Colon (tissue), 2 donors: ENCODE data around the gene TTC1.
"Not testable (repeated sequence)": the region's sequence is repeated elsewhere in the genome, so short reads cannot be mapped to it uniquely, and the experiment has no call there.

ENCODE experiments used
- FAIRE-seq: peaks from 2 replicates; lab custom pipeline; 2012; peaks lifted over from hg19 to GRCh38; lab: Jason Lieb, UNC
- donor health status: control.
- donor health status: control.

Gene TTC1

DNA sequence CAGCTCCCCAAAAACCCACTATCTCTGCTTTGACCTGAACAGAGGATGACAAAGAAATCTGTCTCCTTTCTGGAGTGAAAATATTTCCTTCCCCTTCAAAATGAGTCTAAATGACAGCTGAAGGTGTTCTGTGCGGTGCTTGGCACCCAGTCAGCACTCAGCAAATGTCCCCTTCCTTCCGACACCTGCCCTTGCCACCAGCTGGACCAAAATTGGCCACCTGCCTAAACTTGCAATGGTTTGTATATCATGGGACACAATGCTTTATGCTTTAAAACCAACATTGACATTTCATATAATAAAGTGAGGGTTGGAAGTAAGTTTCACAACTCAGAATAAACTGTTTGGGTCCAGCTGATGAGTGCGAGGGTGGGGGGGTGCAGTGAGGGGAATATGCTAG lies 7.5 kb upstream of the TTC1 start:
- no peak for FAIRE-seq

DNA sequence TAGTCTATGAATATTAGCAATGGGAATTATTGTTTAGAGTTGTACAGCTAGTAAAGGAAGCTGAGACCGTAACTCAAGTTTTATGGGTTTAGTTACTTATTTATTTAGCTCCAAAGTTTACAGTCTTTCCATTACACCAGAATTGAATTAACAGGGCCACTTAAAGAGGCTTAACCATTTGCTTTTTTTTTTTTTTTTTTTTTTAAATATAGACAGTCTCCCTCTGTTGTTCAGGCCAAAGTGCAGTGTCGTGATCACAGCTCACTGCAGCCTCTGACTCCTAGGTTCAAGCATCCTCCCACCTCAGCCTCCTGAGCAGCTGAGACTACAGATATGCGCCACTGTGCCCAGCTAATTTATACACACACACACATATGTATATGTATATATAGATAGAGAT lies 1.4 kb upstream of the TTC1 start:
- FAIRE-seq, result no peak

DNA sequence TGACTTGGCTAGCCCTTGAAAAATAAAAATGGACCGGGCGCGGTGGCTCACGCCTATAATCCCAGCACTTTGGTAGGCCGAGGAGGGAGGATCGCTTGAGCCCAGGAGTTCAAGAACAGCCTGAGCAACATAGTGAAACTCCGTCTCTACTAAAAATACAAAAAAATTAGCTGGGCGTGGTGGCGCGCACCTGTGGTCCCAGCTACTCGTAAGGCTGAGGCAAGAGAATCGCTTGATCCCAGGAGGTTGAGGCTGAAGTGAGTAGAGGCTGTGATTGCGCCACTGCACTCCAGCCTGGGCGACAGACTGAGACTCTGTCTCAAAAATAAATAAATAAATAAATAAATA lies 436 bp upstream of the TTC1 start:
- FAIRE-seq, result not testable (repeated sequence)

DNA sequence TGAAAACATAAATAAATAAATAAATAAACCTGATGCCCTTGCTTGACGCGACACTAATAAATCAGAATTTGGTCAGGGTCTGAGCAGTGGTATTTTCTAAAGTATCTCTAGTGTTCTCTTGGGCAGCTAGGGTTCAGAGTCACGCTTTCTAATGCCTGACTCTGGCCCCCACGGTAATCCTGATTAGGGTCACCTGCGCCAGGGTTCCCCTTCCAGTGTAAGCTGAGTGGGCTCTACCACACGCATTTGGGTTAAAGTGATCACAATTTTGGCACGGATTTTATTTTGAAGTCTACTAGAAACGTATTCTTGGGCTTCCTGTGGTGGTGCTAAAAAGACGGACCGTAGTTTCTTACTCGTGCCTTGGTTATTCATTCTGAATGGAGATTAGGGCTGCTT lies 651 bp downstream of the TTC1 start:
- FAIRE-seq, result no peak

DNA sequence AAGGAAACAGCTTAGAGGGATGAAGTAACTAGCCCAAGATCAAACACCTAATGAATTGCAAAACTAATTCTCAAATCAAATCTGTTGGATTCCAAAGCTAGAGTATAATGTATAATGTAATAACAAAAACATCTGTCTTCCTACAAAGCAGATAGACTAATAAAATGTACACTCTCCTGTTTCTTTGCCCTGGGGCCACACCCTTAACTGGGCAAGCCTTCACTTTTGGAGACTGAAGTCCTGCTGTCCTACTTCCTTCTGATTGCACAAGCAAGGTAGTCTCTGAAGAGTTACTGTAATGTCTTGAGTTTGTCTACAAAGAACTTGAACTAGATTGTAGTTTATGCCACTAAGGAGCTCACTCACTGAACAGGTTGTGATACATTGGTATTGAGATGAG lies 2.5 kb downstream of the TTC1 start:
- no peak for FAIRE-seq

DNA sequence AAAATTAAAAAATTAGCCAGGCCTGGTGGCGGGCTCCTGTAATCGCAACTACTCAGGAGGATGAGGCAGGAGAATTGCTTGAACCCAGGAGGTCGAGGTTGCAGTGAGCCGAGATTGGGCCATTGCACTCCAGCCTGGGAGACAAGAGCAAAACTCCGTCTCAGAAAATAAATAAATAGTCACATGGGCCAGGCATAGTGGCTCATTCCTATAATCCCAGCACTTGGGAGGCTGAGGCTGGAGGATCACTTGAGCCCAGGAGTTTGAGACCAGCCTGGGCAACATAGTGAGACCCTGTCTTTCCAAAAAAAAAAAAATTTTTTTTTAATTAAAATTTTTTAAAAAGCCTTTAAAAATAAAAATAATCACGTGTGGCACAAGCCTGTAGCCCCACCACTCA lies 5.3 kb downstream of the TTC1 start:
- not testable (repeated sequence) for FAIRE-seq

DNA sequence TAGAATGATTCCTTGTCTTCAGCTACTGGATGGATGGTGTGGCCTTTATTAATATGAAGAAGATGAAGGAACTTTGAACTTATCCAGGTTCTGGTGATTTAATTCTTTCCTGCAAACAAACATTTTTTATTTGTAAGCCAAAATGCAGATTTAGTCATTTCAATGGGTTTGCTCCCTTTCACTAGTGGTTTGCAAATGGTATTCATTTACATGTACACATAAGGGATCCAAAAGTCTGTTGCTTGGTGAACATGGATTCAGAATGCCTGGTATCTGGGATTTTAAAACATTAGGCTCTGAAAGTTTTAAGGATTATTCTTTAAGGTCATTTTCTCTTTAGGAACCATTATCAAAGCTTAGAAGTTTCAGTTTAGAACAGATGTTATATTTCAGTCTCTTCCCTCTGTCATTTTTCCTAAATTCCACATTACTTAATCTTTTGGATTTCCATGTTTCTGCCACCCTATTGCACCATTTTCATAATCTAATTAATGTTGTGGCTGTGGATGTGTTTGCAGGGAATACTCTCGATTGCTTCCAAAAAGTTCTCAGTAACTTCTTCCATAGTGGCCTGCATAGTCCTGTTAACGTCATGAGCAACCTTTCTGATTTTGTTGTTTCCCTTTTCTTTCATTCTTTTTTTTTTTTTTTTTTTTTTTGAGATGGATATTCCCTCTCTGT lies 10.1 kb downstream of the TTC1 start:
- FAIRE-seq, result no peak

DNA sequence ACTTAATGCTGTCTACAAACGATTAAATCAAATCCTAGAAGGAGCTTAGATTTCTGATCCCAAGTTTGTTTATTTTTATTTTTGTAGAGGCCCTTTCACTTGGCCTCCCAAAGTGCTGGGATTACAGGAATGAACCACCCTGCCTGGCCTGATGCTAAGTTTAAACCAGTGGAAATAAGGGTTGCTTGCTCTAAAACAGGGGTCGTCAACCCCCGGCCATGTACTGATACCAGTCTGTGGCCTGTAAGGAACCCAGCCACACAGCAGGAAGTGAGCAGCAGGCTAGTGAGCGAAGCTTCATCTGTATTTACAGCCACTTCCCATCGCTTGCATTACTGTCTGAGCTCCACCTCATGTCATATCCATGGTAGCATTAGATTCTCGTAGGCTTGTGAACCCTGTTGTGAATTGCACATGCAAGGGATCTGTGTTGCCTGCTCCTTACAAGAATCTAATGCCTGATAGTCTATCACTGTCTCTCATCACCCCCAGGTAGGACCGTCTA lies 11.4 kb downstream of the TTC1 start:
- no peak for FAIRE-seq

DNA sequence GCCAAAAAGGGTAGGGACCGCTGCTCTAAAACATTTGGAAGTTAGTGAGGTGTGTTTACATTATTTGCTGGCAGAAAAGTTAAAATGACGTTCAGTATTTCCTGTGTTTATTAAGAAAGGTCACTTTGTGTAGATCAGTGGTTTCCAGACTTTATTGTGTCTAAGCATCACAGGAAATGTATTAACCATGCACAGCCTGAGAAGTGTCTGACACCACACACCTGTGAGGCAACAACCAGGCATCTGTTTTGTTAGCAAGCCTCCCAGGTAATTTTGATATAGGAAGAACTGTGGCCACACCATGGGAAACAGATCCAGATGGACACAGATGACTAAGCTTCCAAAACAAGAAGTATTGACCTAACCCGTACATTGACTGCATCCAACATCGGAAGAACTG lies 12.0 kb downstream of the TTC1 start:
- FAIRE-seq, result no peak

DNA sequence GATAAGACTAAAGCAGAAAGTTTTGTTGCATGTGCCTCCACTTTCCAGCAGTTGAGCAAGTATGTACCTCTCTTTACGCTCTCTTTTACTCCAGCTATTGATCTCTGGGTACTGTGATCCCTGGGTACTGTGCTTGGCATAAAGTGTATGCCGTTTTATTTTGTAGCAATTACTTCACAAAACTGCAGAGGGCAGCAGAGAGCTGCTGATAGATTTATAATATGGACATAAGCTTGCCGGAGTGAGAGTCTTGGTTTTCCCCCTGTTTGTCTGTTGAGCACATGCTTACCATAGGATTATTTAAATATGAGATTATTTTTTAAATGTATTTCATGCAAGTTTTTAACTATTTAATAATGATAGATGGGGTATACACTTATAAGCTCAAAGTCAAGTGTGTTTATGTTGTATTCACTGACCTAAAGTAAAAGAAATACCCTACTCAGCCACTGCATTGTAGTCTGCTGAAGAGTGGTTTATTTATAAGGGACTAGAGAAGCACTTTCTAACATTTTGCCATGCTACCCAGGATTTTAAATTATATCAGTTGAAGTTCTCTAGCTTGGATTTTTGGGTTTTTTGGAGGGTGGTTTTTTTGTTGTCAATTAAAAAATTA lies 13.0 kb downstream of the TTC1 start:
- FAIRE-seq, result no peak

DNA sequence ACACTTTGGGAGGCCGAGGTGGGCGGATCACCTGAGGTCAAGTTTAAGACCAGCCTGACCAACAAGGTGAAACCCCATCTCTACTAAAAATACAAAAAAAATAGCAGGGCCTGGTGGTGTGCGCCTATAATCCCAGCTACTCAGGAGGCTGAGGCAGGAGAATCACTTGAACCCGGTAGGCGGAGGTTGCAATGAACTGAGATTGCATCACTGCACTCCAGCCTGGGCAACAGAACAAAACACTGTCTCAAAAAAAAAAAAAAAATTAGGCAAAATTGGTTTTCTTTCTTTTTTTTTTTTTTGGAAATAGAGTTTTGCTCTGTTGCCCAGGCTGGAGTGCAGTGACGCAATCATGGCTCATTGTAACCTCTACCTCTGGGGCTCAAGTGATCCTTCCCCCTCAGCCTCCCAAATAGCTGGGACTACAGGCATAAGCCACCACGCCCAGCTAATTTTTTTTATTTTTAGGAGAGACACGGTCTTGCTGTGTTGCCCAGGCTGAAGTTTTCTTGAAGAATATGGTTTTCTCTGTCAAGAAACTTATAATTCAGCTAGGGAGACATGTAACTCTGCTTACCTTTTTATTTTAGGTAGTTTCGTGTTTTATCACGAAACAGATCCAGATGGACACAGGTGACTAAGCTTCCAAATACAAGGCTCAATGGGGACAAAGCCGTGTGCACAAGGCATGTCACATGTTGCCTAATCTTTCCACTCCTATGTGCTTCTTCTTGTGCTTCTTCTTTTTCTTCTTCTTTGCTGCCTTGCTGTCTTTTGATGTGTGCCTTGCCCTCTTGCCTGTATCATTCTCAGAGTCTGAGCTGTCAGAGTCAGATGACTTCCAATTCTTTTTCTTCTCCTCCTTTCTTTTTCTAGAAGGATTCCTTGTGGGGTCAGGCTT lies 14.3 kb downstream of the TTC1 start:
- no peak for FAIRE-seq

DNA sequence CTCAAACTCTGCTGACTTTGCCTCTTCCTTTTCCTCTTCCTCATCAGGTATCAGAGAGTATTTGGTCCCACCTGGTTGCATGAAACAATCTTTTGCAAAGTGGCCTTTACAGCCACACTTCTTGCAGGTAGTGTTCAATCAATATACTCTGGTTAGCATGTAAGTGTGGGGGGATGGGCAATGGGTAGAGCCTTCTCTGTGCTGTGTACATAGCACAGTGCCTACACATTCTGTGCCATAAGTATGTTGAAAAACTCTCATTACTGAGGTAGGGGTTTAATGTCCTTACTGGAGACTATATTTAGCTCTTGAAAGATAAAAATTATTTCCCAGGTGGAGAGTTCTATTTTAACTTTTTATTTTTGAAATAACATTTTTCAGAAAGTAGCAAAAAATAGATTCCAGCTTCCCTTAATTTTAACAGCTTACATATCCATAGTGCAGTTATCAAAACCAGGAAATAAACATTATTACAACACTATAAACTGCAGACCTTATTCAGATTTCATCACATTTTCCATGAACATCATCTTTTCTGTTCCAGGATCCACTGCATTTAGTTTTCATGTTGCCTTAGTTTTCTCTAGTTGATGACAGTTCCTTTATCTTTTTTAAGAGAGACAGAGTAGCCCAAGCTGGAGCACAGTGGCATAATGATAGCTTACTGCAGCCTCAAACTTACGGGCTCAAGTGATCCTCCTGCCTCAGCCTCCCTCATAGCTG lies 15.1 kb downstream of the TTC1 start:
- no peak for FAIRE-seq

DNA sequence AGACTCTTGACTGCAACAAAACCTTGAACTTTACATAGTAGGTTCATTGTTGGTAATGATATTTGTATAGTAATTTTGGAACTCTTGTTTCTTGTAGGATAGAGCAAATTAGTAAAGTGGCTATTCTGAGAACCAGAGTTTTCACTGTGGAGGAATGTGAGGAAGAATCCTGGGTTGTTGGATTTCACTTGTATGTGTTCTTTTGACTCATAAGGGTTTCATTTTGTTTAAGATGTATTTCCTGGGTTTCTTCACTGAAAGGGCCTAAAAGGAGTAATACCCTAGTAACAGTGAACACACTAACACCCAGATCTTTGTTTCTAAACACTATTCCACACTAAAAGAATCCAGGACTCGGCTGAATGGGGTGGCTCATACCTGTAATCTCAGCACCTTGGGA lies 20.1 kb downstream of the TTC1 start:
- FAIRE-seq, result no peak

DNA sequence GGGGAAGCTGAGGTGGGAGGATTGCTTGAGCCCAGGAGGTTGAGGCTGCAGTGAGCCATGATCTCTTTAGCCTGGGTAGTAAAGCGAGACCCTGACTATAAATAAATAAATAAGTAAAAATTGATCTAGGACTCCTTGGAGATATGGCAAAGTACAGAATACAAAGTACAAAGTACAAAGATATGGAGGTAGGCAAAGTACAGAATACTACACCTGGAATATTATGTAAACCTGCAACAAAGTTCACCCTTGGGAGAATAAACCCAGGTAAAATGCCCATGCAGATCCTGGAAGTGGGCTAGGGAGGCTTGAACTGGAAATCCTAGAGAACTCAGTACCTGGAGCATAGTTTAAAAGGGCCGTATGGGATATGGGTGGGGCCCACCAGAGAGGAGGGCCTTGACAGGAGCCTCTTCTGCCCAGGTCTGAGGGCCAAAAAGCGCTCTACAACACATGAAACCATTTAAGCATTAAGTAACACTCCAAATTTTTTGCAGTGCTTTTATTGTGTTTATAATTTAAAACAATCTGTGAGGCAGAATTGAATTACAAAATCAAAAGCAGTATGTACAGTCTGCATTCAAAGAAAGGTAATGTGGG lies 20.7 kb downstream of the TTC1 start:
- FAIRE-seq, result no peak

DNA sequence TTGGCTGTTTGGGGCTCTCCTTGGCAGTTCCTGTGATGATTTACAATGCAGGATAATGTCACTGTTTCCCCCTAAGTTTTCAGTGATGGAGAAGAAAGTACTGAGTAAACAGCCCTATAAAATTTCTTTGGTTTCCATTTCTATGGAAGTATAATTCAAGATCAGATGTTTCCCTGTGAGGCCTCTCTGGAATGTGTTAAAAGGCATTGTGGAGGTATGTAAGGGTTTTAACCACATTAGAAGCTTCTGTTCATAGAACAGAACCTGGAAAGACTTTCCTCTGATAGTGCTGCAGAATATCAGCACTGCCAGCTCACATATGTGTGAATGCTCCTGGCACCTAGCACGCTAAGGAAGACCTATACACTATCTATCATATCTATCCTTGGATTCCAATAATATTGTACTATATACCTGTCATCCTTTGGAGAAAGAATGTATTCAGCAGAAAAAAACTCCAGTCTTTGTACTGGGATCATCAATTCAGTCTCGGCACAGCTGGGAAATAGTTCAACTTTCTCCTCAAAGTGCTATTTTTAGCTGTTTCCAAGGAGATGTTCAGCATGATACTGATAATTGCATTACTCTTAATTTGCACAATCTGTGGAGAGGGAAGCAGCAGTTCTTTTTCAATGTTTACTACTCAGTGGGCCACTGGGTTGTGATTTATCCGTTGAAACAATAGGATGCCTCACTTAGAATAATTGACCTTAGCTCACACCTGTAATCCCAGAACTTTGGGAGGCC lies 21.9 kb downstream of the TTC1 start:
- no peak for FAIRE-seq

DNA sequence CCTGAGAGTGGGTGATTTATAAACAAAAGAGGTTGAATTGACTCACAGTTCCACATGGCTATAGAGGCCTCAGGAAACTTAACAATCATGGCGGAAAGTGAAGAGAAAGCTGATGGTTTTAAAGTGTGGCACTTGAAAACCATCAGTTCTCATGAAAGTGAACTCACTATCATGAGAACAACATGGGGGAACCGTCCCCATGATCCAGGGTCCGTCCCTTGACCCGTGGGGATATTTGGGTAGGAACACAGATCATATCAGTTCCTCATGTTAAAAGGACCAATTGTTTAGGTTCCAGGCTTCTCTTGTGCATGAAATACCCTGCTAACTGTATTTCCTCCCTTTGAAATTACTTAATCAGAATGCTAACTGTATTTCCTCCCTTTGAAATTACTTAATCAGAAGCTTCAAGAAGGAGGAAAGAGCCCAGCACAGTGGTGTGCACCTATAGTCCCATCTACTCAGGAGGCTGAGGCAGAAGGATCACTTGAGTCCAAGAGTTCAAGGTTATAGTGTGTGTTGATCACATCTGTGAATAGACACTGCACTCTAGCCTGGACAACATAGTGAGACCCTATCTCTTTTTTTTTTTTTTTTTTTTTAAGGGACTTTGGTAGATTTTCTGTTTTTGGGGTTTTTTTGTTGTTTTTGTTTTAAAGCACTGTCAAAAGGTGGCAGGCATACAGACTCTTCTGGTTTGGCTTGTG lies 24.8 kb downstream of the TTC1 start:
- no peak for FAIRE-seq

DNA sequence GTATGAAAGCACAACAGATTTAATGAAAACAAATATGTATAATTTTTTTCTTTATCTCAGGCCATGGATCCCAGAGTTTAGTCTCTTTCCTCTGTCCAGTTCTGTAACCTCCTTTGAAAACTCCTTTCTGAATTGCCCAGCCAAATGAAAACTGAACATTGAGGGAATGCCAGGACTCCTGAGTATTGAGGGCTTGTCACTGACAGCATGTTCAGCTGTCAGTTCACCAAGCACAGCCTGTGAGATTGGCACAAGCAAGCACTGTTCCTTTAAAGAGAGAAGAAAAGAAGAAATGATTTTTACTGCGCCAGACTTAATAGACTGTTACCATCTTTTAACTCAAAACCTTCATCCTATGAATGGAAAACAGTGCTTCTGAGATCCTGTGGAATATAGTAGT lies 27.3 kb downstream of the TTC1 start:
- FAIRE-seq, result no peak

DNA sequence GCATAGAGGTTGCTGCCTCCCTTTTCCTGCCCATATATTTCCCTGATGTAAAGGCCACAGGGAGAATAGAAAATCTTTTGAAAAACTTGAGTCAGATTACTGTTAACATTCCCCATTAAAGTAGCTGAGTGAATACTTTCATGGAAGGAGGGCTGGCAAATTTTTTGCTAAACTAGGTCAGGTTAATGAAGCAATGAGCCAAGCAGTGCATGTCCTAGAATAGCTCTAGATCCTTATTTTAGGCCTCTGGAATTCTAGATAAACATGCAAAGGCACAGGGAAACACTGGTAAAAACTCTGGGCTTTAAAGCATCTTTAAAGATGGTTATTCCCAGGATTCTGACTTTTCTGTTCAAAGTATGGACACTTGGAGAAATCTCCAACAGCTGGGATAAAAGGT lies 27.9 kb downstream of the TTC1 start:
- no peak for FAIRE-seq

DNA sequence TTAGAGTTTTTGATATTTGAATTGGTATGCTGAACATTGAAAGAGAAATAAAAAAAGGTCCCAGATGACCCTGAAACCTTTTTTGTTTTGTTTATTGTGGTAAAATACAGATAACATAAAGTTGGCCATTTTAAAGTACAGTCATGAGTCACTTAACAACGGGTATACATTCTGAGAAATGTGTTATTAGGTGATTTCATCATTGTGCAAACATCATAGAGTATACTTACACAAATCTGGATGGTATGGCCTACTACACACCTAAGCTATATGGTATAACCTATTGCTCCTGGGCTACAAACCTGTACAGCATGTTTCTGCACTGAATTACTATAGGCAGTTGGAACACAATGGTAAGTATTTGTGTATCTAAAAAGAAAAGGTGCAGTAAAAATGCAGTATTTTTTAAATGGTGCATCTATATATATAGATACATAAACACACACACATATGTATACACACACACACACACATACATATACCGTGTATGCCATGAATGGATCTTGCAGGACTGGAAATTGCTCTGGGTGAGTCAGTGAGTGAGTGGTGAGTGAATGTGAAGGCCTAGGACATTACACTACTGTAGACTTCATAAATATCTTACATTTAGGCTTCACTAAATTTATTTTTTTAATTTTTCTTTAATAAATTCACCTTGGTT lies 31.0 kb downstream of the TTC1 start:
- FAIRE-seq, result peak; percentile 80

DNA sequence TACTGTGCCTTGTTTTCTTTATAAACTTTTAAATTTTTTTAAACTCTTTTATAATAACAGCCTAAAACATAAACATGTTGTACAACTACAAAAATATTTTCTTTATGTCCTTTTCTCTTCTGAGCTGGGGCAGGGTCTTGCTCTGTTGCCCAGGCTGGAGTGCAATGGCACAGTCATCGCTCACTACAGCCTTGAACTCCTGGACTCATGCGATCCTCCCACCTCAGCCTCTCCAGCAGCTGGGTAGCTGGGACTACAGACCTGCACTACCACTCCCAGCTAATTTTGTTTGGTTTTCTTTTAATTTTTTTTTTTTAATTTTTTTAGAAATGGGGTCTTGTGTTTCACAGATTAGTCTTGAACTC lies 31.5 kb downstream of the TTC1 start:
- no peak for FAIRE-seq
